HG03565 (cell line): ENCODE data around the gene ANKRD13C.
A peak's percentile ranks its signal among the peaks of the same experiment; 100 is the strongest.
"Not testable (repeated sequence)": the region's sequence is repeated elsewhere in the genome, so short reads cannot be mapped to it uniquely, and the experiment has no call there.

Source experiments
- ATAC-seq: cut with Tn5 transposase; IDR thresholded peaks from one replicate; pipeline ENCODE4 v1.9.1; 2021; ENCODE audit warnings: mild to moderate bottlenecking, moderate library complexity; ENCODE audit not compliant: unreplicated experiment

The ANKRD13C gene

GRCh38 chr1:70361727-70362398 is 7.3 kb upstream of the ANKRD13C start:
- no peak for ATAC-seq

DNA sequence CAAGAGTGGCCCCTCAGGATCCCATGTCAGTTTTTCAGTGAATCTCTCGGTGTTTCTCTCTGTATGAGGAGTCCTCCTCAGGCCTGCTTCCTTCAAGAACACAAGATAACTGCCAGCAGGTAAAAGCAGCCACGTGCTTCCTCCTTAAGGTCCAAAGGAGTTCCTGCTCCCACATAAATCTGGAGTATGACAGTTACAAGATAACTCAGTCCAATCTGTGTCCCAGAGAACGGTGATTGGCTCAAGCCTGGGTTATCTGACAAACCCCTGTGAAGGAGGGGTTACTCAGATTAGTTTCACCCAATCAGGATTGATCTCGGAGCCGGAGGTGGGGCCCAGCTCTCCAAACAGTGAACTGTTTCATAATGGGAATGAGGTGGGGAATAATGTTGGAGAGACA is 5.8 kb upstream of the ANKRD13C start:
- ATAC-seq = no peak

DNA sequence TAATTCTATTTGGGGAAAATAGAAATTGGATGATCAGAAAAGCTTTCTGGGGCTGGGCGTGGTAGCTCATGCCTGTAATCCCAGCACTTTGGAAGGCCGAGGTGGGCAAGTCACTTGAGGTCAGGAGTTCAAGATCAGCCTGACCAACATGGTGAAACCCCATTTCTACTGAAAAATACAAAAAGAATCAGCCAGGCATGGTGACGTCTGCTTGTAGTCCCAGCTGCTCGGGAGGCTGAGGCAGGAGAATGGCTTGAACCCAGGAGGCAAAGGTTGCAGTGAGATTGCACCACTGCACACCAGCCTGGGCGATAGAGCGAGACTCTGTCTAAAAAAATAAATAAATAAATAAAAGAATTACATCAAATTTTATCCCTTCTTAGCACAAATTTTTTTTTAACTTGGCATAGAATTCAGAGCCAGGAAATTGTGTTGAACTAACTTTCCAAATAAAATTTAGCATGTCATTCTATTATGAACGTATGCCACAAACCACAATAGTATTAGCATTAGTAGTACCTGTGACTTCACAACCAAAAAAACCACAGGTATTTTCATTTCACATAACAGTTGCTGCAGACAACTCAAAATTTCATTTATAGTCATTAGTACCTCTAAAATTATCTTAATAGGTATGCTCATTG is 4.5 kb upstream of the ANKRD13C start:
- peak; percentile 57 for ATAC-seq

DNA sequence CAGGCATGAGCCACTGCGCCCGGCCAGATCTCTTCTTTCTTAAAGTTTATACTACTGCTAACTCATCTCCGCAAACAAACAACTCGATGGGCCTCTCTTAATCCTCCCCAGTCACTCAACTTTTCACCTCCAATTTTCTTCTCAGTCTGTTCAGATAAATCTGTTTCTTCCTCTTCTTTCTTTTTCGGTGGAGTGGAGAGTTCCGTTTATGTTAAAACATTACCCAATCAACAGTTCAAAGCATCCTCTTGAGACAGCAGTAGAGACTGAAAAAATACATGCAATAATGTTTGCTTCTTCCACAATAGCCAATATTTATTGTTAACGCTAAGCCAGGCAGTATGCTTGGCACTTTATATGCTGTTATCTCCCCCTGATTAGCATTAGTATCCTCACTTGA is 1.4 kb upstream of the ANKRD13C start:
- ATAC-seq = no peak

GRCh38 chr1:70355111-70355407 is 537 bp upstream of the ANKRD13C start:
- no peak for ATAC-seq

GRCh38 chr1:70353601-70354331 is 756 bp downstream of the ANKRD13C start:
- peak; percentile 24 for ATAC-seq

GRCh38 chr1:70353044-70353443 is 1.5 kb downstream of the ANKRD13C start:
- ATAC-seq = no peak

GRCh38 chr1:70349799-70350198 is 4.7 kb downstream of the ANKRD13C start:
- not testable (repeated sequence) for ATAC-seq

DNA sequence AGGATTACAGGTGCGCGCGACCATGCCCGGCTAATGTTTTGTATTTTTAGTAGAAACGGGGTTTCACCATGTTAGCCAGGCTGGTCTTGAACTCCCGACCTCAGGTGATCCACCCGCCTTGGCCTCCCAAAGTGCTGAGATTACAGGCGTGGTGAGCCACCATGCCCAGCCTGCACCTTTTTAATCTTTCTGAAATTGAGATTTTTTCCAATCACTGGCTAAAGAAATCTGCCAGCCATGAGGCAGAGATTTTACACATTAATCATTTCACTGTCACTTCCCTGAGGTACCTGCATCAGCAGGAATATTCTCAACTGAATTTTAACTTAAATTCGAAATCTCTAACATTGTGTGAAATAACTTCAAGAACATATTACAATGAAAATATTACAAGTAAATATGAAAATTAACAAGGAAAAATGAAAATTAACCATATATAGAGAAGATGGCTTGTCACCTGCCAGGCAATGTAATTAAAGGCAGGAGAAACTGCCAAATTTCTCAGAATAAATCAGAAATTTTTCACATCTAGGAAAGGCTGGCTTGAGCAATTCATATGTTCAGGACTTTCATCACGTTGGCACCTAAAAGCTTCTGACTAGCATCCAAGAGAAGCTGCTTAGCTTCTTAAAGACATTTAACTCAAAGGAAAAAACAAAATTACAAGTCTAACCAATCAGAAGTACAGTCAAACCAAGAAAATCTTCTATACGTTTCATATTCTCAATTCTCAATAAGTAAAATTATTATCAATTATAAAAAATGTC is 5.9 kb downstream of the ANKRD13C start:
- no peak for ATAC-seq

GRCh38 chr1:70339644-70340043 is 14.9 kb downstream of the ANKRD13C start:
- not testable (repeated sequence) for ATAC-seq

DNA sequence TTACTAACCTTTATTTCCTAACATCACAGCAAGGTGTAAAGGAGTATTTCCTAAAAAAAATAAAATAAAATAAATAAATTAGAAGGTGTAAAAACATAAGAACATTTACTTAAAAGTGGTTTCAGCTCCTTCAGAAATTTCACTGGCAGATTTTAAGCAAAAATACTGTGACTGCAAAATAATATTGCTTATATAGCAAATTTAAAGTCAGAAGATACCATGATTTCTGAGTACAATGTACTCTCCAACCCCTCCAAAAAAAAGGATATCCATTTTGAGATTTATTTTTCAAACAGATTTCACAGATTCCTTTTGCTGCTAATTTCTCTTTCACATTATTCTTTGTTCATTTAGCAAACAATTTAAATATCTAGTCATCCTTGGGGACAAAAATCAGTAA is 18.5 kb downstream of the ANKRD13C start:
- ATAC-seq = no peak

GRCh38 chr1:70334436-70334835 is 20.1 kb downstream of the ANKRD13C start:
- ATAC-seq = no peak

DNA sequence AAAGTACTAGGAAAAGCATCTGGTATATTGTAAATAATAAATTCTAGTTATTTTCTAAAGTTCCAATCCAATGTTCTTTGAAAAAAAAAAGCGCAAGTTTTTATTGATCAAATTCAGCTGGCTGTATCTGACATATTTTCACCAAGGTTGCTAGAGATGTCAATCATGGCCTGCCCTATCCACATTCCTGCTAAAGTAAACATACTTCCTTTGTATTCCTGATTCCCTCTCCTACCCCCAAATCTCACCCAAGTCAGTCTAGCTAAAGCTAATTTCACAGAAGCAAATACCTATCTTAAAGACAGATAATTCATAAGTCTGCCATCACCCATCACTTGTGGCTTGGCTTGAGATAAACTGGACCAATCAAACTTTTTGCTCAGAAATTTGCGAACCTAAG is 21.3 kb downstream of the ANKRD13C start:
- ATAC-seq = no peak

DNA sequence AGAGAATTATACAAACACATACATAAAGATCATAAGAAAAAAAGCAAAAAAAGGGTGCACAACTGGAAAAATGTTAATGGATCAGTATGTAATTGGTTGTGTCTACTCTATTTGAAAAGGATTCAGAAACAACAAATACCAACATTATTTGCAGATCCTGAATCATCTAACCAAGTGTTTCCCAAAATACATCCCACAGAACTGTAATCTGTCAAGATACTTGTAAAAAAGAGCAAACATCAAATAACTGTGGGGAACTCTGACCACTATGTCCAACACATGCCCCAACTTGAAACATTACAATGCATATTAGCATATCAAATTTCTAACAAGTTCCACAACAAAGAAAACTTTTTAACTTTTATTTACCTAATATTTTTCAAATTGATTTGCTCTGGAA is 22.6 kb downstream of the ANKRD13C start:
- ATAC-seq = no peak

- ATAC-seq = no peak
Observed at GRCh38 chr1:70327306-70328076, 27.0 kb downstream of the ANKRD13C start.

GRCh38 chr1:70324683-70325082 is 29.8 kb downstream of the ANKRD13C start:
- ATAC-seq = no peak

DNA sequence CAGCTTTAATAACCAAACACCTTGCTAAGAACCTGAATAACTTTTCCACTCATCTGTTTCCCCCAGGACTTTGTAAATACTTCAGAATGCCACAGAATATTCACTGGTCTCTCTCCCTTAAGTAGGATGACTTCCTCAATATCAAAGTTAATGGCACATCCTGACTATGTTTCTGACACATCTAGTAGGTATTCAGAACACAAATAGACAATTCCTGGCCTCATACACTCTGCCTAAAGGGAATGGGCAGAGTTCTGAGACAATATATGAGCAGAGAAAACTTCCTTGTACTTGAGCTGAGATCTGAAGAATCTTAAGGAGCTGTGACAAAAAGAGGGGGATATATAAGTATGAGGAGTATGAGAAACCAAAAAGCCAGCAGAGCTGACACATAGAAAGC is 34.8 kb downstream of the ANKRD13C start:
- ATAC-seq = no peak

GRCh38 chr1:70318191-70318590 is 36.3 kb downstream of the ANKRD13C start:
- no peak for ATAC-seq

DNA sequence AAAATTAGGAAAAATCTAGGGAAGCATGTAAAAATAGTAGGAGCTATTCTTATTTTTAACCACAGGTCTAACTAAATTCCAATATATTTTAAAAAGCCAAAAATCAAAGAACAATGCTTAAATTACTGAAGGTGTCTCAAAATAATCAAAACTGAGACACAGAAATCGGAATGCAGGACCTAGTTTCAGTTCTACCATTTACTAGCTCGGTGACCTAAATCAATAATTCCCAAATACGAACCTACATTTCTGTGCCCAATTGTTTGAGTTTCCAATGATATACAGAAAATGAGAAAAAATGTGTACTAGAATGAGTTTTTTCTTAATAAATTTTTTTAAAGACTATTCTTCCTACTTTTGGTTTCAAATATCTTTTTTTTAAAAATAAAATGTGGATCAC is 37.4 kb downstream of the ANKRD13C start:
- ATAC-seq = no peak

- no peak for ATAC-seq
Observed at GRCh38 chr1:70315782-70316181, 38.7 kb downstream of the ANKRD13C start.
